Endothelial cell of umbilical vein (primary cell): Measurements from ENCODE around the gene ANGPTL2. TPM values are rescaled to one million over a fixed set of nuclear protein-coding genes. Genes with fewer than 3 reads are reported as not detected.

Source experiments
- BruUV-seq: library from RNA; stranded (reverse); fragments of 400-500 nt; replicated peaks from 2 replicates; lab custom pipeline; 2021; lab: Mats Ljungman, UMichigan
- CTCF ChIA-PET: fragments of 300-600, 350-600 bp; sonication (Branson Sonifier 250); formaldehyde crosslinking; loops from one replicate; lab custom pipeline; 2021; ENCODE audit warnings: antibody characterized with exemption, inconsistent platforms; lab: Charles Lee
- POLR2A ChIA-PET: fragments of 300-600, 350-600 bp; sonication (Branson Sonifier 250); formaldehyde crosslinking; loops from one replicate; lab custom pipeline; 2021; ENCODE audit warnings: antibody characterized with exemption, inconsistent platforms; lab: Charles Lee
- DNase-seq: peaks from one replicate; pipeline ENCODE4 v3.0.0-alpha.2; 2011; ENCODE audit warnings: low read depth, low spot score
- FAIRE-seq: peaks from 2 replicates; lab custom pipeline; 2011; peaks lifted over from hg19 to GRCh38; lab: Jason Lieb, UNC
- H2AFZ ChIP-seq: 2 replicates; pipeline ENCODE4 v1.6.0; 2012; ENCODE audit warnings: low read depth, low read length, control low read depth, inconsistent platforms
- H3K27ac ChIP-seq: 2 replicates; pipeline ENCODE4 v1.5.1; 2011; ENCODE audit warnings: low read depth, mild to moderate bottlenecking, control low read depth, low read length, moderate library complexity; ENCODE audit not compliant: insufficient read depth
- H3K27me3 ChIP-seq, 2 experiments: 2 replicates each; pipeline versions ENCODE4 v1.6.0 to v1.6.1; 2011; ENCODE audit warnings: low read length in 2 of 2, mixed read lengths in 1 of 2; ENCODE audit not compliant: control insufficient read depth in 2 of 2, insufficient read depth in 2 of 2
- H3K36me3 ChIP-seq, 2 experiments: 2 replicates in 1 of 2; 3 replicates in 1 of 2; pipeline ENCODE4 v1.5.1; 2011; ENCODE audit warnings: low read length in 2 of 2, mild to moderate bottlenecking in 1 of 2, moderate library complexity in 1 of 2; ENCODE audit not compliant: control insufficient read depth in 2 of 2, insufficient read depth in 2 of 2; ENCODE audit errors: extremely low read depth in 1 of 2
- H3K4me1 ChIP-seq: 3 replicates; pipeline ENCODE4 v1.5.1; 2011; ENCODE audit warnings: mild to moderate bottlenecking, low read length; ENCODE audit not compliant: control insufficient read depth, insufficient read depth; ENCODE audit errors: extremely low read depth
- H3K4me2 ChIP-seq: 2 replicates; pipeline ENCODE4 v1.6.1; 2011; ENCODE audit warnings: low read length, control low read depth, mixed read lengths; ENCODE audit not compliant: insufficient read depth
- H3K4me3 ChIP-seq, 3 experiments: fragments of 200-600 bp in 1 of 3; sonication (generic), shearing (Covaris generic) in 1 of 3; replicated peaks in 1 of 3; 2 replicates each; pipeline ENCODE4 v1.5.1; 2011 to 2016; ENCODE audit warnings: control low read depth in 3 of 3, low read length in 3 of 3, mild to moderate bottlenecking in 2 of 3, inconsistent platforms in 1 of 3, low read depth in 1 of 3, moderate library complexity in 1 of 3; ENCODE audit not compliant: insufficient read depth in 1 of 3
- H3K79me2 ChIP-seq: 2 replicates; pipeline ENCODE4 v1.6.0; 2012; ENCODE audit warnings: low read length, inconsistent platforms; ENCODE audit not compliant: control insufficient read depth, insufficient read depth
- H3K9ac ChIP-seq: replicated peaks from 2 replicates; pipeline ENCODE3; 2011; ENCODE audit warnings: low read length, control low read depth; ENCODE audit not compliant: insufficient read depth; ENCODE audit errors: extremely low read depth
- H3K9me1 ChIP-seq: replicated peaks from 3 replicates; pipeline ENCODE4 v1.6.0; 2011; ENCODE audit warnings: mild to moderate bottlenecking, low read length; ENCODE audit not compliant: control insufficient read depth, insufficient read depth; ENCODE audit errors: extremely low read depth
- H3K9me3 ChIP-seq: replicated peaks from 2 replicates; pipeline ENCODE4 v1.5.1; 2012; ENCODE audit warnings: low read length, inconsistent platforms; ENCODE audit not compliant: control insufficient read depth, insufficient read depth
- H4K20me1 ChIP-seq: replicated peaks from 2 replicates; pipeline ENCODE3; 2011; ENCODE audit warnings: mild to moderate bottlenecking, low read length; ENCODE audit not compliant: control insufficient read depth, insufficient read depth; ENCODE audit errors: extremely low read depth
- EZH2 ChIP-seq: IDR thresholded peaks from 2 replicates; pipeline ENCODE4 v1.6.1; 2012; ENCODE audit warnings: borderline replicate concordance, low read depth, mild to moderate bottlenecking, moderate library complexity, low read length, inconsistent platforms; ENCODE audit not compliant: severe bottlenecking
- FOS ChIP-seq: IDR thresholded peaks from 2 replicates; pipeline ENCODE4 v1.6.1; 2011; ENCODE audit warnings: mild to moderate bottlenecking, low read length, moderate library complexity, borderline replicate concordance; ENCODE audit not compliant: insufficient read depth
- GATA2 ChIP-seq: IDR thresholded peaks from 2 replicates; pipeline ENCODE4 v1.7.0; 2011; ENCODE audit warnings: low read depth, mild to moderate bottlenecking, moderate library complexity, mixed read lengths, low read length; ENCODE audit not compliant: insufficient read length, insufficient read depth
- JUN ChIP-seq: IDR thresholded peaks from 2 replicates; pipeline ENCODE4 v1.6.1; 2011; ENCODE audit warnings: borderline replicate concordance, low read depth; ENCODE audit not compliant: insufficient read length, insufficient read depth
- MYC ChIP-seq: IDR thresholded peaks from one replicate; pipeline ENCODE4 v1.6.1; 2011; ENCODE audit warnings: mild to moderate bottlenecking, low read depth, low read length
- POLR2A ChIP-seq: IDR thresholded peaks from 2 replicates; pipeline ENCODE4 v1.6.1; 2012; ENCODE audit warnings: low read depth, mild to moderate bottlenecking, control low read depth, low read length
- POLR2AphosphoS5 ChIP-seq: IDR thresholded peaks from 2 replicates; pipeline ENCODE4 v1.6.1; 2012; ENCODE audit warnings: low read depth, mild to moderate bottlenecking, control low read depth, low read length, moderate library complexity; ENCODE audit not compliant: insufficient read depth
- dilution Hi-C: fragments of 300-500 bp; cut with MboI; formaldehyde crosslinking; loops from one replicate; pipeline ENCODE4 v1.15.0; 2019; ENCODE audit warnings: low sequenced_read_pairs; ENCODE audit not compliant: extremely low pct_ligation_motif_present
- intact Hi-C: fragments of 100-400 bp; cut with micrococcal nuclease; formaldehyde crosslinking; loops from one replicate; pipeline ENCODE4 v1.10.0; 2022
- polyA plus RNA-seq, 4 experiments: library from polyadenylated mRNA; depleted of rRNA in 3 of 4; stranded (reverse) in 3 of 4; unstranded in 1 of 4; fragments of >200 nt; gene quantifications; 2 replicates each; pipeline versions ENCODE4 v1.2.1 to v1.2.3, GENCODE V29; 2011 to 2012; ENCODE audit warnings: missing spikeins in 1 of 4
- total RNA-seq: library from RNA; stranded (reverse); gene quantifications from 2 replicates; pipeline ENCODE4 v1.2.3, GENCODE V29; 2021
- TF ChIP-seq, protein P1 (sequence below): IDR thresholded peaks from 2 replicates; pipeline ENCODE4 v1.6.1; 2011; ENCODE audit not compliant: insufficient read depth, insufficient read length
- TF ChIP-seq, protein P2 (sequence below), 2 donors: IDR thresholded peaks; 1 replicate in 1 of 2; 2 replicates in 1 of 2; pipeline ENCODE4 v1.5.1; 2011; ENCODE audit warnings: low read length in 2 of 2, mild to moderate bottlenecking in 2 of 2, moderate library complexity in 2 of 2, control low read depth in 1 of 2, inconsistent platforms in 1 of 2, low read depth in 1 of 2; ENCODE audit not compliant: insufficient read depth in 1 of 2; ENCODE audit errors: extremely low read depth in 1 of 2

The ANGPTL2 gene
- total and polyA plus RNA-seq, 2 donors (not counting 3 experiments of a cell fraction or from before 2014, with no cell fraction given) = 15.1 to 24.5 TPM

DNA sequence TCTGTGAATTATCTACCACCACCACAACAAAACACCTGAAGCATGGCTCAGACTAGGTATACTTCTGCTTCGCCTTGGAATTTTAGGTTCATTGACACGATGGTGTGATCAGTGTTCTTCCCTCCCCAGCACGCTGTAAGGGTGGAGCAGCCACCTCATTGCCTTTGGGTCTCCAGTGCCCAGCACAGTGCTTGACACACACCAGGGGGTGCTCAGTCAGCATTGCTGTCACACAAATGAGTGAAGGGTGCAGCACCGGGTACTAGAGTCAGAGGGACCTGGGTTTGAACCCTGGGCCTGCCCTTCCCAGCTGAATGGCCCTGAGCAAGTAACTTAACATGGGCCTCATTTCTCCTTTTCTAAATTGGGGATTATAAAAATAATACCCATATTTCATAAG lies 9.9 kb upstream of the ANGPTL2 start:
- no peak overlapping the region for H3K4me3 ChIP-seq
- no peak overlapping the region for H2AFZ ChIP-seq
- no peaks in the 10 kb centered on the region for H3K4me1 ChIP-seq
- FAIRE-seq = no peak
- no peaks in the 10 kb centered on the region for H3K36me3 ChIP-seq
- CTCF ChIA-PET = no interaction called here
- no peaks in the 10 kb centered on the region for H3K9me3 ChIP-seq
- no peak overlapping the region for H3K27ac ChIP-seq
- H3K9ac ChIP-seq = no peak overlapping the region
- H4K20me1 ChIP-seq = no peaks in the 10 kb centered on the region
- no peaks in the 10 kb centered on the region for H3K79me2 ChIP-seq
- intact Hi-C loops = no loop called here
- H3K4me2 ChIP-seq = no peak overlapping the region
- BruUV-seq = no TSS peak
- POLR2A ChIA-PET = no interaction called here
- no peaks in the 10 kb centered on the region for H3K9me1 ChIP-seq
- no peak for DNase-seq
- dilution Hi-C loops = no loop called here
- no peak for TF ChIP-seq EZH2
- TF ChIP-seq, protein P1, sequence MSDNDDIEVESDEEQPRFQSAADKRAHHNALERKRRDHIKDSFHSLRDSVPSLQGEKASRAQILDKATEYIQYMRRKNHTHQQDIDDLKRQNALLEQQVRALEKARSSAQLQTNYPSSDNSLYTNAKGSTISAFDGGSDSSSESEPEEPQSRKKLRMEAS = no peak
- no peak for TF ChIP-seq MYC
- TF ChIP-seq POLR2AphosphoS5 = no peak
- no peak for TF ChIP-seq POLR2A
- no peak for TF ChIP-seq FOS
- no peak for TF ChIP-seq GATA2
- TF ChIP-seq, protein P2, sequence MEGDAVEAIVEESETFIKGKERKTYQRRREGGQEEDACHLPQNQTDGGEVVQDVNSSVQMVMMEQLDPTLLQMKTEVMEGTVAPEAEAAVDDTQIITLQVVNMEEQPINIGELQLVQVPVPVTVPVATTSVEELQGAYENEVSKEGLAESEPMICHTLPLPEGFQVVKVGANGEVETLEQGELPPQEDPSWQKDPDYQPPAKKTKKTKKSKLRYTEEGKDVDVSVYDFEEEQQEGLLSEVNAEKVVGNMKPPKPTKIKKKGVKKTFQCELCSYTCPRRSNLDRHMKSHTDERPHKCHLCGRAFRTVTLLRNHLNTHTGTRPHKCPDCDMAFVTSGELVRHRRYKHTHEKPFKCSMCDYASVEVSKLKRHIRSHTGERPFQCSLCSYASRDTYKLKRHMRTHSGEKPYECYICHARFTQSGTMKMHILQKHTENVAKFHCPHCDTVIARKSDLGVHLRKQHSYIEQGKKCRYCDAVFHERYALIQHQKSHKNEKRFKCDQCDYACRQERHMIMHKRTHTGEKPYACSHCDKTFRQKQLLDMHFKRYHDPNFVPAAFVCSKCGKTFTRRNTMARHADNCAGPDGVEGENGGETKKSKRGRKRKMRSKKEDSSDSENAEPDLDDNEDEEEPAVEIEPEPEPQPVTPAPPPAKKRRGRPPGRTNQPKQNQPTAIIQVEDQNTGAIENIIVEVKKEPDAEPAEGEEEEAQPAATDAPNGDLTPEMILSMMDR (IDR thresholded peaks at IDR 0.05; ENCODE audit: extremely low read depth in 1 of 2, insufficient read depth in 1 of 2, low read depth in 1 of 2, low read length in 2 of 2) = no peak
- TF ChIP-seq JUN = no peak
- H3K27me3 ChIP-seq = peaks cover under 1 to 4% of the 10 kb centered on the region in 2 experiments
